ENCODE data around the gene ACOXL. TPM values are rescaled to one million over a fixed set of nuclear protein-coding genes. Genes with fewer than 3 reads are reported as not detected.
A peak's percentile ranks its signal among the peaks of the same experiment; 100 is the strongest.

Gene ACOXL
- total and polyA plus RNA-seq, 2 experiments from 2014 or later, result not detected

GRCh38 chr2:110785439-110785838 lies 53.1 kb downstream of the ACOXL start:
- H3K9ac ChIP-seq, result no peak overlapping the region
- TF ChIP-seq EZH2 (IDR thresholded peaks at IDR 0.05; ENCODE audit: insufficient read depth, poor library complexity, severe bottlenecking) (no peak), EZH2phosphoT487 (IDR thresholded peaks at IDR 0.05; ENCODE audit: insufficient read depth, low read depth) (no peak)
- H3K9me3 ChIP-seq (ENCODE audit: low read depth), result no peaks in the 10 kb centered on the region
- H3K4me1 ChIP-seq (ENCODE audit: insufficient read depth), result no peaks in the 10 kb centered on the region
- no peak overlapping the region for H3K4me2 ChIP-seq (ENCODE audit: unreplicated experiment)
- no peak for DNase-seq
- H3K27me3 ChIP-seq (replicated peaks; ENCODE audit: insufficient read depth), result peaks cover 41% of the 10 kb centered on the region
- WGBS, 2 experiments (ENCODE audit: low coverage in 1 of 2, low lambda C conversion rate in 2 of 2, missing lambda C conversion rate in 2 of 2), result 71 to 81% methylated on average over 2 of the region's 2 CpGs
- no peak overlapping the region for H2AFZ ChIP-seq
- no peaks in the 10 kb centered on the region for H3K79me2 ChIP-seq (ENCODE audit: insufficient read depth)
- H3K9me2 ChIP-seq (ENCODE audit: insufficient read depth), result no peaks in the 10 kb centered on the region
- no peak overlapping the region for H3K4me3 ChIP-seq
- H4K20me1 ChIP-seq (ENCODE audit: insufficient read depth), result no peaks in the 10 kb centered on the region
- in situ Hi-C loops (cut with MboI), result no loop called here
- H3K27ac ChIP-seq, result no peak overlapping the region
- H3K36me3 ChIP-seq (ENCODE audit: low read depth), result no peaks in the 10 kb centered on the region
- H3F3A ChIP-seq (ENCODE audit: insufficient read depth), result no peaks in the 10 kb centered on the region

- TF ChIP-seq EZH2 (IDR thresholded peaks at IDR 0.05; ENCODE audit: insufficient read depth, poor library complexity, severe bottlenecking), result no peak
- TF ChIP-seq EZH2phosphoT487 (IDR thresholded peaks at IDR 0.05; ENCODE audit: insufficient read depth, low read depth), result no peak
- no peak for DNase-seq
- Histone ChIP-seq H3K4me2 (ENCODE audit: unreplicated experiment) (no peak overlapping the region), H3K9me3 (ENCODE audit: low read depth) (no peaks in the 10 kb centered on the region), H4K20me1 (ENCODE audit: insufficient read depth) (no peaks in the 10 kb centered on the region), H3K79me2 (ENCODE audit: insufficient read depth) (no peaks in the 10 kb centered on the region), H3K9ac (no peak overlapping the region), H3K9me2 (ENCODE audit: insufficient read depth) (no peaks in the 10 kb centered on the region), H3K4me1 (ENCODE audit: insufficient read depth) (no peaks in the 10 kb centered on the region), H3K27ac (no peak overlapping the region), H3F3A (ENCODE audit: insufficient read depth) (no peaks in the 10 kb centered on the region), H3K36me3 (ENCODE audit: low read depth) (no peaks in the 10 kb centered on the region), H3K27me3 (replicated peaks; ENCODE audit: insufficient read depth) (peaks cover 45% of the 10 kb centered on the region), H3K4me3 (no peak overlapping the region), H2AFZ (no peak overlapping the region)
- in situ Hi-C loops (cut with MboI), result no loop called here
- 8 to 13% methylated on average over 2 of the region's 2 CpGs for WGBS, 2 experiments (ENCODE audit: low coverage in 1 of 2, low lambda C conversion rate in 2 of 2, missing lambda C conversion rate in 2 of 2)
Observed at GRCh38 chr2:110788976-110789375, 56.6 kb downstream of the ACOXL start.

DNA sequence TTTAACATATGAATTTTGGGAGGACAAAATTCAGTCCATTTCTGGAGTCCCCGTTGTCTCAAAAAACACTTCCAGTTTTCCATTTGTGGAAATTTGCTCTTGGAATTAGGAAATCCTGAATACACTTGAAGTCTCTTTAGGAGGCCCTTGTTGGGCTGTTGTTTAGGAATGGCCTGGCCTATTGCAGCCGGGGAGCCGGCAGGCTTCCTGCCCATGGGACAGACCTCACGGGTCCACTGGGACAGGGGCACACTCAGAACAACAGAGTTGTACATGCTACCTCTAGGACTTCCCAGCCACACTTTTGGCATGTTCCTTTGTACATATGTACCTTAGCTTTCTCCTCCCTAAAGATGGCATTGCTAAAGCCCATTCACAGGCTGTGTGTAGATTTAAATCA lies 57.3 kb downstream of the ACOXL start:
- in situ Hi-C loops (cut with MboI), result no loop called here
- Histone ChIP-seq H2AFZ (no peak overlapping the region), H3K9me3 (ENCODE audit: low read depth) (no peaks in the 10 kb centered on the region), H3K9me2 (ENCODE audit: insufficient read depth) (no peaks in the 10 kb centered on the region), H3K27ac (no peak overlapping the region), H3K36me3 (ENCODE audit: low read depth) (no peaks in the 10 kb centered on the region), H3K9ac (no peak overlapping the region), H3K27me3 (replicated peaks; ENCODE audit: insufficient read depth) (peaks cover 46% of the 10 kb centered on the region), H4K20me1 (ENCODE audit: insufficient read depth) (no peaks in the 10 kb centered on the region), H3K79me2 (ENCODE audit: insufficient read depth) (no peaks in the 10 kb centered on the region), H3K4me3 (no peak overlapping the region), H3F3A (ENCODE audit: insufficient read depth) (no peaks in the 10 kb centered on the region), H3K4me1 (ENCODE audit: insufficient read depth) (no peaks in the 10 kb centered on the region), H3K4me2 (ENCODE audit: unreplicated experiment) (no peak overlapping the region)
- no peak for DNase-seq
- no peak for TF ChIP-seq EZH2phosphoT487 (IDR thresholded peaks at IDR 0.05; ENCODE audit: insufficient read depth, low read depth)
- 0 to 2% methylated on average over 4 of the region's 4 CpGs for WGBS, 2 experiments (ENCODE audit: low coverage in 1 of 2, low lambda C conversion rate in 2 of 2, missing lambda C conversion rate in 2 of 2)

DNA sequence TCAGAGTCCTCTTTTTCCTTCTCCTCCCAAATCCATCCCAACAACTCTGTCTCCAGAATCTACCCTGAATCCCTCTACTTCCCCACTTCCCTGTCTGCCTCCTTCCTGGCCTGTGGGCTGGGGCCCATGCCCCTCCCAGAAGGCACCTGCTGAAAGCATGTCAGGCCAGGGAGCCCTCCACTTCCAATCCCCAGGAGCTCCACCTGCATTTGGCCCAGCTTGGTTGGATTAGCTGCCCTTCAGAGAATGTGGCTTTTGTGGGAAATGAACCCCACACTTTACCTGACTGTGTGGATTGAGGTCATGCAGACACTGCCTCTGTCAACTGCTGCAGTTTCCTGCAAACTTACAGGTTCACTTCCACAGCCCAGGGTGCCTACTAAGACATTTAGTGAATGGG lies 58.5 kb downstream of the ACOXL start:
- H3K9me3 ChIP-seq (ENCODE audit: low read depth), result no peaks in the 10 kb centered on the region
- no peak overlapping the region for H3K4me2 ChIP-seq (ENCODE audit: unreplicated experiment)
- H3K79me2 ChIP-seq (ENCODE audit: insufficient read depth), result no peaks in the 10 kb centered on the region
- no peaks in the 10 kb centered on the region for H4K20me1 ChIP-seq (ENCODE audit: insufficient read depth)
- no peak overlapping the region for H2AFZ ChIP-seq
- no peak for TF ChIP-seq EZH2 (IDR thresholded peaks at IDR 0.05; ENCODE audit: insufficient read depth, poor library complexity, severe bottlenecking)
- TF ChIP-seq EZH2phosphoT487 (IDR thresholded peaks at IDR 0.05; ENCODE audit: insufficient read depth, low read depth), result no peak
- in situ Hi-C loops (cut with MboI), result no loop called here
- no peaks in the 10 kb centered on the region for H3K4me1 ChIP-seq (ENCODE audit: insufficient read depth)
- no peak overlapping the region for H3K9ac ChIP-seq
- no peaks in the 10 kb centered on the region for H3K9me2 ChIP-seq (ENCODE audit: insufficient read depth)
- no peaks in the 10 kb centered on the region for H3K36me3 ChIP-seq (ENCODE audit: low read depth)
- peaks cover 58% of the 10 kb centered on the region for H3K27me3 ChIP-seq (replicated peaks; ENCODE audit: insufficient read depth)
- no peaks in the 10 kb centered on the region for H3F3A ChIP-seq (ENCODE audit: insufficient read depth)
- H3K27ac ChIP-seq, result no peak overlapping the region
- DNase-seq, result no peak
- H3K4me3 ChIP-seq, result no peak overlapping the region

GRCh38 chr2:110791435-110791834 lies 59.1 kb downstream of the ACOXL start:
- in situ Hi-C loops (cut with MboI), result no loop called here

More at GRCh38 chr2:110791435-110791834, 59.1 kb downstream of the ACOXL start:
- no peaks in the 10 kb centered on the region for H3K9me3 ChIP-seq (ENCODE audit: low read depth)
- no peak overlapping the region for H3K4me2 ChIP-seq (ENCODE audit: unreplicated experiment)
- 5 to 10% methylated on average over 4 of the region's 4 CpGs for WGBS, 2 experiments (ENCODE audit: low coverage in 1 of 2, low lambda C conversion rate in 2 of 2, missing lambda C conversion rate in 2 of 2)
- no peak overlapping the region for H3K4me3 ChIP-seq
- no peaks in the 10 kb centered on the region for H3F3A ChIP-seq (ENCODE audit: insufficient read depth)
- DNase-seq, result peak; percentile 23
- no peaks in the 10 kb centered on the region for H3K4me1 ChIP-seq (ENCODE audit: insufficient read depth)
- H3K27me3 ChIP-seq (replicated peaks; ENCODE audit: insufficient read depth), result peaks cover 63% of the 10 kb centered on the region
- no peaks in the 10 kb centered on the region for H3K36me3 ChIP-seq (ENCODE audit: low read depth)
- no peaks in the 10 kb centered on the region for H3K9me2 ChIP-seq (ENCODE audit: insufficient read depth)
- TF ChIP-seq EZH2phosphoT487 (IDR thresholded peaks at IDR 0.05; ENCODE audit: insufficient read depth, low read depth), result no peak
- TF ChIP-seq EZH2 (IDR thresholded peaks at IDR 0.05; ENCODE audit: insufficient read depth, poor library complexity, severe bottlenecking), result no peak
- H3K9ac ChIP-seq, result no peak overlapping the region
- no peak overlapping the region for H3K27ac ChIP-seq
- no peaks in the 10 kb centered on the region for H4K20me1 ChIP-seq (ENCODE audit: insufficient read depth)
- H2AFZ ChIP-seq, result no peak overlapping the region
- H3K79me2 ChIP-seq (ENCODE audit: insufficient read depth), result no peaks in the 10 kb centered on the region
